ENCODE measurements around the gene SLC4A2. TPM values are rescaled to one million over a fixed set of nuclear protein-coding genes. Genes with fewer than 3 reads are reported as not detected.

The SLC4A2 gene
- total RNA-seq, 1 donor from 2014 or later, result 178 TPM

DNA sequence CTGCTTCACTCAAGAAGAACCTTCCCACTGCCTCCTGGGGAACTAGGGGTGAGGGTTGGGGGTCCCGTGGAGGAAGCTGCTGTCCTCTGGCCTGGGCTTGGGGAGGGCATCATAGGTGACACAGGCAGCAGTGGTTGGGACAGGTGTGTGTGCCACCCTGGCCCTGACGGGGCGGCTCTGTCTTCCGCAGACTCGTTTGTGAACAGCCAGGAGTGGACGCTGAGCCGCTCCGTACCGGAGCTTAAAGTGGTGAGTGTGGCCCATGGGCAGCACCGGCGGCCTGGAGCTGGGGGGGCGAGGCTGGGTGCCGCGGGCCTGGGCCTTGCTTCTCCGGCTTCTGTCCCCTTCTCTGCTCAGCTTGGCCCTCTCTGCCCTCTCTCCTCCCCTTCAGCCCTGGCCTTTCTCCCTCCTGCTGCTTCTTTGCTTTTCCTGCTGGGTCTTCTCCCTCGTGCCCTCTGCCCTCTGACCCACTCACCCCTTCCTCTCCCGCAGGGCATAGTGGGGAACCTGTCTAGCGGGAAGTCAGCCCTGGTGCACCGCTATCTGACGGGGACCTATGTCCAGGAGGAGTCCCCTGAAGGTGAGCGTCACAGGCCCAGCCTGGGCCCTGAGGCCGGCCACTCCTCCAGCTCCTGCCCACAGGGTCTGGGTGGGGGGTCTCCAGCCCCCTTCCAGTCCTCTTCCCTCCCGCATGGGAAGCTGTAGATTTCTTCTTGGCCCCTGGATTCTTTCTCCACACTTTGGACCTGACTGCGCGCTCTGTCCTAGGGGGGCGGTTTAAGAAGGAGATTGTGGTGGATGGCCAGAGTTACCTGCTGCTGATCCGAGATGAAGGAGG, 57.4 kb downstream of the SLC4A2 start:
- H3K4me1 ChIP-seq, result peaks cover 16% of the 10 kb centered on the region
- intact Hi-C loops (cut with DNase I), result loop anchor here (10.0 kb wide), 1 partner anchor 82 kb away; no protein-coding TSS in a partner anchor
- H3K4me3 ChIP-seq, result peak overlapping the region; percentile 42
- H3K9me3 ChIP-seq, result no peaks in the 10 kb centered on the region
- H3K27ac ChIP-seq, result peak overlapping the region; percentile 65
- H3K27me3 ChIP-seq, result no peaks in the 10 kb centered on the region
- no peak for DNase-seq
- H3K36me3 ChIP-seq, result peaks cover 44% of the 10 kb centered on the region
- ATAC-seq, result peak; percentile 6
- no peak for TF ChIP-seq CTCF (IDR thresholded peaks at IDR 0.05)

- H3K4me1 ChIP-seq, result peaks cover 16% of the 10 kb centered on the region
- H3K9me3 ChIP-seq, result no peaks in the 10 kb centered on the region
- no peaks in the 10 kb centered on the region for H3K27me3 ChIP-seq
- H3K4me3 ChIP-seq, result no peak overlapping the region
- H3K36me3 ChIP-seq, result peaks cover 49% of the 10 kb centered on the region
- DNase-seq (no peak), ATAC-seq (no peak)
- intact Hi-C loops (cut with DNase I), result loop anchor here (10.0 kb wide), 1 partner anchor 83 kb away; no protein-coding TSS in a partner anchor
- no peak for TF ChIP-seq CTCF (IDR thresholded peaks at IDR 0.05)
- no peak overlapping the region for H3K27ac ChIP-seq
These were observed 58.2 kb downstream of the SLC4A2 start for GRCh38 chr7:151117565-151117964.

GRCh38 chr7:151118108-151119054, 59.0 kb downstream of the SLC4A2 start:
- DNase-seq (no peak), ATAC-seq (no peak)
- Histone ChIP-seq H3K9me3 (no peaks in the 10 kb centered on the region), H3K27me3 (no peaks in the 10 kb centered on the region), H3K4me3 (no peak overlapping the region), H3K4me1 (peaks cover 10% of the 10 kb centered on the region), H3K27ac (no peak overlapping the region), H3K36me3 (peaks cover 57% of the 10 kb centered on the region)
- intact Hi-C loops (cut with DNase I), result loop anchor here (10.0 kb wide), 1 partner anchor 84 kb away; no protein-coding TSS in a partner anchor
- no peak for TF ChIP-seq CTCF (IDR thresholded peaks at IDR 0.05)

DNA sequence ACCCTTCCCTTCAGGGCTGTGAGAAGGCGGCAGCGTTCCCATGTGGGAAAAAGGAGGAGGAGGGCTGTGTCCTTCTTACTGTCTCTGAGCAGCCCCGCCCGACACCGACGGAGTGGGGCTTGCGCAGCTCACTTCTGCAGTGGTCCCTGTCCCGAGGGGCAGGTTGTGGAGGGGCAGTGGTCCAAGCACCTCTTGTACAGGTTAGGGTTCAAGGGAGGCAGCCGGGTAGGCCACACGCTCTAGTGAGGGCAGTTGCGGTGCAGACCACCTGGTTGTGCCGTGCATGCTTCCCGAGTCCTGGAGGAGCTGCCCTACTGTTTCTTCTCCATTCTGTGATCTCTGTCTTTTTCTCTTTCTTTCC, 59.6 kb downstream of the SLC4A2 start:
- Histone ChIP-seq H3K9me3 (no peaks in the 10 kb centered on the region), H3K27me3 (no peaks in the 10 kb centered on the region), H3K4me1 (peaks cover 4% of the 10 kb centered on the region), H3K4me3 (no peak overlapping the region), H3K27ac (no peak overlapping the region), H3K36me3 (peaks cover 63% of the 10 kb centered on the region)
- ATAC-seq, result no peak
- no peak for DNase-seq
- no peak for TF ChIP-seq CTCF (IDR thresholded peaks at IDR 0.05)
- intact Hi-C loops (cut with DNase I), result loop anchor here (10.0 kb wide), 1 partner anchor 84 kb away; no protein-coding TSS in a partner anchor

- Histone ChIP-seq H3K27me3 (no peaks in the 10 kb centered on the region), H3K36me3 (peaks cover 72% of the 10 kb centered on the region), H3K4me3 (no peak overlapping the region), H3K9me3 (no peaks in the 10 kb centered on the region), H3K27ac (no peak overlapping the region), H3K4me1 (no peaks in the 10 kb centered on the region)
- DNase-seq (no peak), ATAC-seq (no peak)
- no peak for TF ChIP-seq CTCF (IDR thresholded peaks at IDR 0.05)
- intact Hi-C loops (cut with DNase I), result loop anchor here (10.0 kb wide), 1 partner anchor 85 kb away; no protein-coding TSS in a partner anchor
These were observed 60.5 kb downstream of the SLC4A2 start for GRCh38 chr7:151119902-151120301.
